ENCODE measurements around the gene SCYGR5. TPM values are rescaled to one million over a fixed set of nuclear protein-coding genes. Genes with fewer than 3 reads are reported as not detected.

Gene SCYGR5, protein sequence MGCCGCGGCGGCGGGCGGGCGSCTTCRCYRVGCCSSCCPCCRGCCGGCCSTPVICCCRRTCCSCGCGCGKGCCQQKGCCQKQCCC
- total RNA-seq: not detected in 2 replicates

DNA sequence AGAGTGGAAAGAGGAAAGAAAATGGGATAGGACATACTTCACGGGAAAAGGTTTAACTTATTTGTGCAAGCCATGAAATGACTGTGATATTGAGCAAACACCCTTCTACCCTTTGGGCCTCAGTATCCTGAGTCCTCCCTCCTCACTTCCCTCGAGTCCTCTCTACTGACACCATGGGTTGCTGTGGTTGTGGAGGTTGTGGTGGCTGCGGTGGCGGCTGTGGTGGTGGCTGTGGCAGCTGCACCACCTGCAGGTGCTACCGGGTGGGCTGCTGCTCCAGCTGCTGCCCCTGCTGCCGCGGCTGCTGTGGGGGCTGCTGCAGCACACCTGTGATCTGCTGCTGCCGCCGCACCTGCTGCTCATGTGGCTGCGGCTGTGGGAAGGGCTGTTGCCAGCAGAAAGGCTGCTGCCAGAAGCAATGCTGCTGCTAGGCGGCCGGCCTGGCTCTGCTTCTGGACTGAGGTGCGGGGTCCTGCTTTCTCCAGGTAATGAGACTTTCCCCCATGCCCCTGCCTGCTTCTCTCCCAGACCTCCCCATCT lies at the start of gene SCYGR5:
TSS of gene SCYGR5 (plus strand) at position 174 of the 540 bp plus-strand sequence. CDS start at position 174, 0 bp downstream.

DNA sequence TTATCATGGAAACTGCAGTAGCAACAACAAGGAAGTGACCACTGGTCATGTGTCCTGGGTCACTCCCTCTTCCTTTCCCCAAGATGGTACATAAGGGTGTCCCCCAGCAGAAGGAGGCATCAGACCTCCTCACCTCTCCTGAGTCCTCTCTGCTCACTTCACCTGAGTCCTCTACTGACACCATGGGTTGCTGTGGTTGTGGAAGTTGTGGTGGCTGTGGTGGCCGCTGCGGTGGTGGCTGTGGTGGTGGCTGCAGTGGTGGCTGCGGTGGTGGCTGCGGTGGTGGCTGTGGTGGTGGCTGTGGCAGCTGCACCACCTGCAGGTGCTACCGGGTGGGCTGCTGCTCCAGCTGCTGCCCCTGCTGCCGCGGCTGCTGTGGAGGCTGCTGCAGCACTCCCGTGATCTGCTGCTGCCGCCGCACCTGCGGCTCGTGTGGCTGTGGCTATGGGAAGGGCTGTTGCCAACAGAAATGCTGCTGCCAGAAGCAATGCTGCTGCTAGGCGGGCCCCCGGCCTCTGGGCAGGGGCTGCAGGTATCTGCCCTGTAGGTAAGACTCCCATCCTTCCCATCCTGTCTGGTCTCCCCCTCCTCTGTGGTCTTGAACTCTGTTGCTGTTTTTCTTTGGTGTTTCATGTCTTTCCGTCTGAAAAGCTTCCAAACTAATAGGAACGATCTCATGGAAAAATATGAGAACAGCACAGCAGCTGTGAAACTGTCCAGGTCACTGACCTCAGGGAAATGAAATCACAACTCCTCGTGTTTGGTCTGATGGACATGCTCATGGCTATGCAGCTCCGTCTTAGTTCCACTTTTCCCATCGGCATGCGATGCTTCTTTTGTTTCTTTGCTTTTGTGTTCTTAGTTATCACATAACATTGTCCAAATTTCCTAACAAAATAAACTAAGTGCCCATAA lies 49.0 kb upstream of the SCYGR5 start, which contains the start of gene SCYGR4:
TSS of gene SCYGR4 (plus strand) at position 183 of the 915 bp plus-strand sequence. CDS start at position 183, 0 bp downstream.

Other genes starting within 250 kb of the SCYGR5 start
- gene AGFG1, start 194.6 kb upstream of the SCYGR5 start, total RNA-seq: 65.7 and 67.7 TPM in 2 replicates
- gene SCYGR2, start 67.9 kb upstream of the SCYGR5 start, total RNA-seq: not detected in 2 replicates
- gene SCYGR3, start 52.0 kb upstream of the SCYGR5 start, total RNA-seq: not detected in 2 replicates
- gene SCYGR4, start 49.3 kb upstream of the SCYGR5 start, total RNA-seq: not detected in 2 replicates
- gene SLC19A3, start 51.2 kb downstream of the SCYGR5 start, total RNA-seq: 0.19 and 1.7 TPM in 2 replicates
- gene SCYGR6, start 58.0 kb downstream of the SCYGR5 start, total RNA-seq: not detected in 2 replicates
- not detected in 2 replicates for gene SCYGR7, start 61.5 kb downstream of the SCYGR5 start, total RNA-seq
- gene SCYGR8, start 79.1 kb downstream of the SCYGR5 start, total RNA-seq: not detected in 2 replicates
- gene CCL20, start 147.0 kb downstream of the SCYGR5 start, total RNA-seq: 1.3 and 57.5 TPM in 2 replicates
- gene DAW1, start 204.8 kb downstream of the SCYGR5 start, total RNA-seq: 24.2 and 31.6 TPM in 2 replicates

All from regular cardiac myocyte (primary cell).